ENCODE results near the gene PIRT. TPM values are rescaled to one million over a fixed set of nuclear protein-coding genes. Genes with fewer than 3 reads are reported as not detected.
"Not testable (repeated sequence)": the region's sequence is repeated elsewhere in the genome, so short reads cannot be mapped to it uniquely, and the experiment has no call there.

PIRT gene
- total and polyA plus RNA-seq, 2 donors (not counting 1 experiment from before 2014, with no cell fraction given) = not detected

DNA sequence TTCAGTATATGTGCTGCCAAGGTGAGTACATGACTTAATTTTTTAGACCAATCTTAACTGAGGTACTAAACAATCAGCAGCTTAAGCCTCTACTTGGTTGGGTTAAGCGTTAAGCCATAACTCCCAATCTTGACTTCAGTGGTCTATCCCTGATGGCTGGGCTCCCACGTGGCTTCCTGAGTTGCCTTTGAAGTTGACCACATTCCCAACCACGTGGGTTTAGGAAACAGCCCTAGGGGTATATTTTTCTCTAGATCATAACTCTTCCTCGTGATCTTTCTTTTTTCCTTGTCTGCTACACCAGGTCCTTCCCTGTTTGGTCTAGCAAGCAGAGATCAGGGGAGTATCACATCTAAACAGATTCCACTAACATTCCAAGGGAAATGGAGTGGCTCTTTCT is 20.1 kb upstream of the PIRT start:
- no peaks in the 10 kb centered on the region for H3K27me3 ChIP-seq (ENCODE audit: control insufficient read depth, insufficient read depth, low read length)
- no peak for DNase-seq (ENCODE audit: low read depth in 2 of 2)
- H3K4me2 ChIP-seq (ENCODE audit: extremely low read depth, insufficient read depth, low read length) = no peak overlapping the region

GRCh38 chr17:10846636-10847035 is 8.7 kb upstream of the PIRT start:
- not testable (repeated sequence) for H3K4me1 ChIP-seq (ENCODE audit: control insufficient read depth, extremely low read depth, insufficient read depth, low read length); H3K9ac ChIP-seq (ENCODE audit: insufficient read depth, low read length); DNase-seq (ENCODE audit: low read depth in 2 of 2); H3K4me2 ChIP-seq (ENCODE audit: extremely low read depth, insufficient read depth, low read length); H3K36me3 ChIP-seq (ENCODE audit: control insufficient read depth, insufficient read depth, low read length); H3K27ac ChIP-seq (ENCODE audit: insufficient read depth, low read length); H3K27me3 ChIP-seq (ENCODE audit: control insufficient read depth, insufficient read depth, low read length); H2AFZ ChIP-seq (ENCODE audit: low read length); H3K79me2 ChIP-seq (ENCODE audit: control insufficient read depth, insufficient read depth, low read length); H3K4me3 ChIP-seq (replicated peaks in 1 of 4; ENCODE audit: control extremely low read depth in 1 of 4, insufficient read depth in 1 of 4, low read depth in 3 of 4, low read length in 4 of 4); H3K9me3 ChIP-seq (ENCODE audit: control insufficient read depth, insufficient read depth, low read depth, low read length); H4K20me1 ChIP-seq (ENCODE audit: control insufficient read depth, extremely low read depth, insufficient read depth, low read length)

More for the DNA sequence above, 20.1 kb upstream of the PIRT start:
- H3K4me1 ChIP-seq (ENCODE audit: control insufficient read depth, extremely low read depth, insufficient read depth, low read length) = no peaks in the 10 kb centered on the region
- no peaks in the 10 kb centered on the region for H3K79me2 ChIP-seq (ENCODE audit: control insufficient read depth, insufficient read depth, low read length)
- no peaks in the 10 kb centered on the region for H3K36me3 ChIP-seq (ENCODE audit: control insufficient read depth, insufficient read depth, low read length)
- H3K4me3 ChIP-seq (replicated peaks in 1 of 4; ENCODE audit: control extremely low read depth in 1 of 4, insufficient read depth in 1 of 4, low read depth in 3 of 4, low read length in 4 of 4) = no peak overlapping the region
- no peak overlapping the region for H2AFZ ChIP-seq (ENCODE audit: low read length)
- no peak for TF ChIP-seq EZH2 (IDR thresholded peaks at IDR 0.05; ENCODE audit: low read length, missing control alignments)
- TF ChIP-seq, protein P1, sequence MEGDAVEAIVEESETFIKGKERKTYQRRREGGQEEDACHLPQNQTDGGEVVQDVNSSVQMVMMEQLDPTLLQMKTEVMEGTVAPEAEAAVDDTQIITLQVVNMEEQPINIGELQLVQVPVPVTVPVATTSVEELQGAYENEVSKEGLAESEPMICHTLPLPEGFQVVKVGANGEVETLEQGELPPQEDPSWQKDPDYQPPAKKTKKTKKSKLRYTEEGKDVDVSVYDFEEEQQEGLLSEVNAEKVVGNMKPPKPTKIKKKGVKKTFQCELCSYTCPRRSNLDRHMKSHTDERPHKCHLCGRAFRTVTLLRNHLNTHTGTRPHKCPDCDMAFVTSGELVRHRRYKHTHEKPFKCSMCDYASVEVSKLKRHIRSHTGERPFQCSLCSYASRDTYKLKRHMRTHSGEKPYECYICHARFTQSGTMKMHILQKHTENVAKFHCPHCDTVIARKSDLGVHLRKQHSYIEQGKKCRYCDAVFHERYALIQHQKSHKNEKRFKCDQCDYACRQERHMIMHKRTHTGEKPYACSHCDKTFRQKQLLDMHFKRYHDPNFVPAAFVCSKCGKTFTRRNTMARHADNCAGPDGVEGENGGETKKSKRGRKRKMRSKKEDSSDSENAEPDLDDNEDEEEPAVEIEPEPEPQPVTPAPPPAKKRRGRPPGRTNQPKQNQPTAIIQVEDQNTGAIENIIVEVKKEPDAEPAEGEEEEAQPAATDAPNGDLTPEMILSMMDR (conservative IDR thresholded peaks at IDR 0.05 in 1 of 2, IDR thresholded peaks at IDR 0.05 in 1 of 2; ENCODE audit: low read depth in 1 of 2, low read length in 2 of 2) = no peak
- H3K27ac ChIP-seq (ENCODE audit: insufficient read depth, low read length) = no peak overlapping the region
- H3K9ac ChIP-seq (ENCODE audit: insufficient read depth, low read length) = no peak overlapping the region
- H3K9me3 ChIP-seq (ENCODE audit: control insufficient read depth, insufficient read depth, low read depth, low read length) = no peaks in the 10 kb centered on the region
- H4K20me1 ChIP-seq (ENCODE audit: control insufficient read depth, extremely low read depth, insufficient read depth, low read length) = no peaks in the 10 kb centered on the region

- Histone ChIP-seq H3K4me2 (ENCODE audit: extremely low read depth, insufficient read depth, low read length) (no peak overlapping the region), H3K4me3 (replicated peaks in 1 of 4; ENCODE audit: control extremely low read depth in 1 of 4, insufficient read depth in 1 of 4, low read depth in 3 of 4, low read length in 4 of 4) (peak overlapping the region in 1 of 4 experiments; percentile 57), H3K27me3 (ENCODE audit: control insufficient read depth, insufficient read depth, low read length) (no peaks in the 10 kb centered on the region), H3K9me3 (ENCODE audit: control insufficient read depth, insufficient read depth, low read depth, low read length) (no peaks in the 10 kb centered on the region), H3K36me3 (ENCODE audit: control insufficient read depth, insufficient read depth, low read length) (no peaks in the 10 kb centered on the region), H4K20me1 (ENCODE audit: control insufficient read depth, extremely low read depth, insufficient read depth, low read length) (no peaks in the 10 kb centered on the region), H3K79me2 (ENCODE audit: control insufficient read depth, insufficient read depth, low read length) (no peaks in the 10 kb centered on the region), H3K27ac (ENCODE audit: insufficient read depth, low read length) (no peak overlapping the region), H3K4me1 (ENCODE audit: control insufficient read depth, extremely low read depth, insufficient read depth, low read length) (no peaks in the 10 kb centered on the region), H2AFZ (ENCODE audit: low read length) (no peak overlapping the region), H3K9ac (ENCODE audit: insufficient read depth, low read length) (no peak overlapping the region)
- DNase-seq (ENCODE audit: low read depth in 2 of 2) = no peak
- TF ChIP-seq, protein P1 (conservative IDR thresholded peaks at IDR 0.05 in 1 of 2, IDR thresholded peaks at IDR 0.05 in 1 of 2; ENCODE audit: low read depth in 1 of 2, low read length in 2 of 2) = no peak
- no peak for TF ChIP-seq EZH2 (IDR thresholded peaks at IDR 0.05; ENCODE audit: low read length, missing control alignments)
These were observed 7.5 kb upstream of the PIRT start for GRCh38 chr17:10845388-10845751.

Data from fibroblast of lung (primary cell).